ENCODE data around the gene ZG16B. TPM values are rescaled to one million over a fixed set of nuclear protein-coding genes. Genes with fewer than 3 reads are reported as not detected.

Gene ZG16B
- total RNA-seq, 3 donors from 2014 or later = 6.8 to 40.7 (median 24.3) TPM

DNA sequence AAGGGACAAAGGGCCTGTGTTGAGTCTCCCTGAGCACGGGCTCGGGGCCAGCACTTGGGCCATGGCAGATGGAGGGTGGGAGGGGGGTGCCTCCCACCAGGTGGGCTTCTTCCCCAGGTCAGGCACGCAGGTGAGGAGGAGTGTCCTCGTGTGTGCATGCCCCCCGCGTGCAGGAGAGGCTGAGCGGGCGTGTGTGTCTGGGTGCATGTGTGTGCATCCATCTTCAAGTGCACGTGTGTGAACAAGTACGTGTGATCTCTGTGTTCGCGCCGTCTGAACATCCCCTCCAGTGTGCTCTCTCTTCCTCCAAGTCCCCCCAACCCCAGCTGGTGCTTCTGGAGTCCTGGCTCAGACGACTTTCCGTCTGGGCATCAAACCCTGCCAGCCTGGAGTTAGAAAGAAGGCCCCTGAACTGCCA, 2.7 kb upstream of the ZG16B start:
- ATAC-seq = no peak
- no peaks in the 10 kb centered on the region for H3K36me3 ChIP-seq (ENCODE audit: low read depth)
- peak in 1 of 3 donors; percentile 26 for DNase-seq

GRCh38 chr16:2827831-2828520, 2.1 kb upstream of the ZG16B start:
- intact Hi-C loops (cut with DNase I, micrococcal nuclease) = no loop called here
- ATAC-seq = no peak
- DNase-seq = peak in 1 of 3 donors; percentile 22
- Histone ChIP-seq H3K9me3 (no peaks in the 10 kb centered on the region), H3K4me1 (ENCODE audit: low read depth) (peaks cover 13% of the 10 kb centered on the region), H3K36me3 (ENCODE audit: low read depth) (no peaks in the 10 kb centered on the region), H3K4me3 (no peak overlapping the region)
- no peak for TF ChIP-seq CTCF (IDR thresholded peaks at IDR 0.05)

More for the DNA sequence above, 2.7 kb upstream of the ZG16B start:
- H3K4me1 ChIP-seq (ENCODE audit: low read depth) = peaks cover 13% of the 10 kb centered on the region
- no peak for TF ChIP-seq CTCF (IDR thresholded peaks at IDR 0.05)
- no peak overlapping the region for H3K4me3 ChIP-seq
- H3K9me3 ChIP-seq = no peaks in the 10 kb centered on the region
- intact Hi-C loops (cut with DNase I, micrococcal nuclease) = no loop called here

- DNase-seq (peak in 1 of 3 donors; percentile 21), ATAC-seq (no peak)
- Histone ChIP-seq H3K4me1 (ENCODE audit: low read depth) (peaks cover 13% of the 10 kb centered on the region), H3K4me3 (no peak overlapping the region), H3K9me3 (no peaks in the 10 kb centered on the region), H3K36me3 (ENCODE audit: low read depth) (no peaks in the 10 kb centered on the region)
- intact Hi-C loops (cut with DNase I, micrococcal nuclease) = no loop called here
- TF ChIP-seq CTCF (IDR thresholded peaks at IDR 0.05) = no peak
These were observed 1.6 kb upstream of the ZG16B start for GRCh38 chr16:2828521-2828840.

DNA sequence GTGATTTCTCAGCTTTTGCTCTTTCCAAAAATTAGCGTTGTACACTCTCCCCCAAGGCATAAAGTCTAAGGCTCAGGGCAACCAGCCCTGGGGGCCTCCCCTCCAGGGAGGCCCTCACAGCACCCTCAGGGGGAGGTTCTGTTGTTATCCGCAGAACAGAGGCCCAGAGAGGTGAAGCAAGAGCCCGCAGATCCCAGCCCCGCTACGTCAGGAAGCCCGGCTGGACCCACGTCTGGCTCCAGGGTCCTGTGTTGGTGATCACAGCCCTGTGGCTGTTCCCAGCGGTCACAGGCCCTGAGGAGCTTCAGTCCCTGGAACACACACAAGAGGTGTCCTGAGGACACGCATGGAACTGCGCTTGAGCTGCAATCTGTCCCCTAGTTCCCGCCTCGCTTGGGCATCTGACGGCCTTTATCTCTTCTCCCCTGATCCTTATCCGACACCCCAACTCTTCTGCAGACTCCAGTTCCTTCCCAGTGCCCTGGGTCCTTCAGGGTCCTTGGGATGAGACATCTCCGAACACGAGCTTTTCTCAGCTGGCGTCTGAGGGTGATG, 1.1 kb upstream of the ZG16B start:
- Histone ChIP-seq H3K9me3 (no peaks in the 10 kb centered on the region), H3K4me3 (no peak overlapping the region), H3K36me3 (ENCODE audit: low read depth) (no peaks in the 10 kb centered on the region), H3K4me1 (ENCODE audit: low read depth) (peaks cover 13% of the 10 kb centered on the region)
- no peak for TF ChIP-seq CTCF (IDR thresholded peaks at IDR 0.05)
- DNase-seq (peak in 1 of 3 donors; percentile 26), ATAC-seq (no peak)
- intact Hi-C loops (cut with DNase I, micrococcal nuclease) = no loop called here

DNA sequence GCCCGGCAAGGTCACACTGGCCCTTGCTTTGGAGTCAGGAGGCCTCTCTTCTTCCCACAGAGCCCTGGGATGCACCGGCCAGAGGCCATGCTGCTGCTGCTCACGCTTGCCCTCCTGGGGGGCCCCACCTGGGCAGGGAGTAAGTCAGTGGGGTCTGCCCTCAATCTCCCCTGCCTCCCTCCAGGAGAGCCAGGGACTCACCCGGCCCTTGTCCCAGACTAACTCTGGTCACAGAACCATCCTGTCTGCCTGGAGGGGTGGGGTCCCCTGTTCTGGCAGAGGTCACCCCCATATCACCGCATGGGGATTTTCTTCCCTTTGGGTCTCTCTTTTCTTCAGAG, 222 bp downstream of the ZG16B start:
- Histone ChIP-seq H3K36me3 (ENCODE audit: low read depth) (no peaks in the 10 kb centered on the region), H3K4me3 (no peak overlapping the region), H3K4me1 (ENCODE audit: low read depth) (peaks cover 13% of the 10 kb centered on the region), H3K9me3 (no peaks in the 10 kb centered on the region)
- DNase-seq (no peak), ATAC-seq (no peak)
- TF ChIP-seq CTCF (IDR thresholded peaks at IDR 0.05) = no peak
- intact Hi-C loops (cut with DNase I, micrococcal nuclease) = no loop called here
